HG03139 (cell line): ENCODE data around the gene BCAS3.

ENCODE experiments used
- ATAC-seq: cut with Tn5 transposase; IDR thresholded peaks from one replicate; pipeline ENCODE4 v1.9.1; 2021; ENCODE audit not compliant: unreplicated experiment

Gene BCAS3

GRCh38 chr17:61371606-61372005 is 694.0 kb downstream of the BCAS3 start:
- ATAC-seq: no peak

GRCh38 chr17:61372436-61372835 is 694.8 kb downstream of the BCAS3 start:
- no peak for ATAC-seq

GRCh38 chr17:61376931-61377838 is 699.5 kb downstream of the BCAS3 start:
- ATAC-seq: no peak

- no peak for ATAC-seq
Observed at GRCh38 chr17:61378658-61379456, 701.2 kb downstream of the BCAS3 start.

GRCh38 chr17:61379457-61380216 is 702.0 kb downstream of the BCAS3 start:
- ATAC-seq: no peak

GRCh38 chr17:61380217-61380835 is 702.7 kb downstream of the BCAS3 start:
- no peak for ATAC-seq

GRCh38 chr17:61380836-61381525 is 703.3 kb downstream of the BCAS3 start:
- ATAC-seq: no peak

- no peak for ATAC-seq
Observed at GRCh38 chr17:61381537-61381936, 703.9 kb downstream of the BCAS3 start.

- ATAC-seq: no peak
Observed at GRCh38 chr17:61382796-61383688, 705.4 kb downstream of the BCAS3 start.

GRCh38 chr17:61383689-61384201 is 706.1 kb downstream of the BCAS3 start:
- ATAC-seq: no peak

GRCh38 chr17:61384354-61384691 is 706.7 kb downstream of the BCAS3 start:
- no peak for ATAC-seq

GRCh38 chr17:61384692-61385576 is 707.3 kb downstream of the BCAS3 start:
- no peak for ATAC-seq

GRCh38 chr17:61385577-61386236 is 708.1 kb downstream of the BCAS3 start:
- ATAC-seq: no peak

- no peak for ATAC-seq
Observed at GRCh38 chr17:61386251-61386650, 708.6 kb downstream of the BCAS3 start.

GRCh38 chr17:61387011-61387410 is 709.4 kb downstream of the BCAS3 start:
- no peak for ATAC-seq

- no peak for ATAC-seq
Observed at GRCh38 chr17:61387511-61388305, 710.1 kb downstream of the BCAS3 start.
